ENCODE measurements around the gene IQGAP1.

The IQGAP1 gene

DNA sequence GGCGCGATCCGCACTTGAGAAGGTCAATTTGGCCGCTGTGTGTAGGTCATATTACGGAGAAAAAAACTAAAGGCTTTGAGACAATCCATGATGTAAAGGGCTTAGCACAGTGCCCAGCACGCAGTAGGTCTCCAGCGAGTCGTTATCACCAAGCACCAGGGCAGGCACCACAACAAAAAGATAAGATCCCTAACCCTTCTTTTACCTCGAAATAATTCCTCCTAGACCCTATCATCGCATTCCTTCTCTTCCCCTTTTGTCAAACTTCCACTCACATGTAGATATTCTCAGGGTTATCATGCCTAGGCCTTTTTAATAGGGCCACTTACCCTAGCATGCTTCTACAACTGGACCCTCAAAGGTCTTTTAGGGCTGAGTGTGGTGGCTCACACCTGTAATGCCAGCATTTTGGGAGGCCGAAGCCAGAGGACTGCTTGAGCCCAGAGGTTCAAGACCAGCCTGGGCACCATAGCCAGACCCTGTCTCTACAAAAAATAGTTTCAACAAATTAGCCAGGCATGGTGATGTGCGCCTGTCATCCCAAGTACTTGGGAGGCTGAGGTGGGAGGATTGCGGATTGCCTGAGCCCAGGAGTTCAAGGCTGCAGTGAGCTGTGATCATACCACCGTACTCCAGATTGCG is 22.5 kb upstream of the IQGAP1 start:
- no peak for DNase-seq (ENCODE audit: low read depth)
- TF ChIP-seq, protein P1, sequence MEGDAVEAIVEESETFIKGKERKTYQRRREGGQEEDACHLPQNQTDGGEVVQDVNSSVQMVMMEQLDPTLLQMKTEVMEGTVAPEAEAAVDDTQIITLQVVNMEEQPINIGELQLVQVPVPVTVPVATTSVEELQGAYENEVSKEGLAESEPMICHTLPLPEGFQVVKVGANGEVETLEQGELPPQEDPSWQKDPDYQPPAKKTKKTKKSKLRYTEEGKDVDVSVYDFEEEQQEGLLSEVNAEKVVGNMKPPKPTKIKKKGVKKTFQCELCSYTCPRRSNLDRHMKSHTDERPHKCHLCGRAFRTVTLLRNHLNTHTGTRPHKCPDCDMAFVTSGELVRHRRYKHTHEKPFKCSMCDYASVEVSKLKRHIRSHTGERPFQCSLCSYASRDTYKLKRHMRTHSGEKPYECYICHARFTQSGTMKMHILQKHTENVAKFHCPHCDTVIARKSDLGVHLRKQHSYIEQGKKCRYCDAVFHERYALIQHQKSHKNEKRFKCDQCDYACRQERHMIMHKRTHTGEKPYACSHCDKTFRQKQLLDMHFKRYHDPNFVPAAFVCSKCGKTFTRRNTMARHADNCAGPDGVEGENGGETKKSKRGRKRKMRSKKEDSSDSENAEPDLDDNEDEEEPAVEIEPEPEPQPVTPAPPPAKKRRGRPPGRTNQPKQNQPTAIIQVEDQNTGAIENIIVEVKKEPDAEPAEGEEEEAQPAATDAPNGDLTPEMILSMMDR (IDR thresholded peaks at IDR 0.05; ENCODE audit: low read depth, low read length, missing control alignments) = no peak
- in situ Hi-C loops (cut with HindIII; ENCODE audit: low sequenced_read_pairs) = no loop called here

DNA sequence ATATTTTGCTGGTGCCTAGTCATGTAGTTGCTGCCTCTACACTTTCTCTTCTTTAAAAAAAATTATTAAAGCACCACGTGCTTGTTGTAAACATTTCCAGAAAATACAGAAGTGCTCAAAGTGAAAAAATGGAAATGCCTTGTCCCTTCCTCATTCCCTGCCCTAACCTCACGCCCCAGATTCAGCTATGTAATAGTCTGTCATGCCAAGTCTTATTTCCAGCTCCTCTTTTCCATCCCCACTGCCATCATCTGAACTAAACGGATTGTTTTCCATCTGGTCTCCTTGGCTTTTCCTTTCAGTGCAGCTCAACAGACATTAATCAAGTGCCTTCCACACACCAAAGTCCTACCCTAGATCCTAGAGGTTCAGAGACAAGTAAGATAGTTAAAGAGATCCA is 20.5 kb upstream of the IQGAP1 start:
- H3K4me3 ChIP-seq (ENCODE audit: low read depth, low read length) = no peak overlapping the region
- in situ Hi-C loops (cut with HindIII; ENCODE audit: low sequenced_read_pairs) = no loop called here
- no peak for DNase-seq (ENCODE audit: low read depth)
- TF ChIP-seq, protein P1 (IDR thresholded peaks at IDR 0.05; ENCODE audit: low read depth, low read length, missing control alignments) = no peak

More for the DNA sequence above, 22.5 kb upstream of the IQGAP1 start:
- H3K4me3 ChIP-seq (ENCODE audit: low read depth, low read length) = no peak overlapping the region

DNA sequence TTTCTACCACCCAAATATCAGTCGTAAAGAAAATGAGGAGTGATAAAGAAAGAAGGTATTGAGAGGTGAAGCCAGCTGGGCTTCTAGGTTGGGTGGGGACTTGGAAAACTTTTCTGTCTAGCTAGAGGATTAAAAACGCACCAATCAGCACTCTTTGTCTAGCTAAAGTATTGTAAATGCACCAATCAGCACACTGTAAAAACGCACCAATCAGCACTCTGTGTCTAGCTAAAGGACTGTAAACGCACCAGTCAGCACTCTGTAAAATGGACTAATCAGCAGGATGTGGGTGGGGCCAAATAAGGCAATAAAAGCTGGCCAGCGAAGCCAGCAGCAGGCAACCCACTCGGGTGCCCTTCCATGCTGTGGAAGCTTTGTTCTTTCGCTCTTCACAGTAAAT is 13.0 kb upstream of the IQGAP1 start:
- no peak for DNase-seq (ENCODE audit: low read depth)
- TF ChIP-seq, protein P1 (IDR thresholded peaks at IDR 0.05; ENCODE audit: low read depth, low read length, missing control alignments) = no peak
- in situ Hi-C loops (cut with HindIII; ENCODE audit: low sequenced_read_pairs) = no loop called here
- H3K4me3 ChIP-seq (ENCODE audit: low read depth, low read length) = no peak overlapping the region

DNA sequence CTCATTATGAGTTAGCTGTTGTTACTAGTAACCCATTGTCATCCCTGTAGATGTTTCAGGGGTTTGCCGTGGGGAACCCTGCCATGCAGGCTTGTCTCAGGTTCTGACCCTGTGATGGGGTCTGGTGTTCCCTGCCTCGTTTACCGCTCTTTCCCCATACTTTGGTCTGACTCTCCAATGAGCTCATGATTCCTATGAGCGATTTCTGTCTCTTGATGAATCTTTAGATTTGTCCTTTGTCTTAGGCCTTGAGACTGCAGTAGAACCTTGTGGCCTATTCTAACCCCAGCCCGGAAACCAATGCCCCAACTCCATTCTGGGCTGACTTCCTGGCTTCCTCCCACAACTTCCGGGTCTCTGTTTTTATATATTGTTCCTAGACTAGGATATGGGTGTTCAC is 11.3 kb upstream of the IQGAP1 start:
- TF ChIP-seq, protein P1 (IDR thresholded peaks at IDR 0.05; ENCODE audit: low read depth, low read length, missing control alignments) = no peak
- no peak for DNase-seq (ENCODE audit: low read depth)
- H3K4me3 ChIP-seq (ENCODE audit: low read depth, low read length) = no peak overlapping the region
- in situ Hi-C loops (cut with HindIII; ENCODE audit: low sequenced_read_pairs) = no loop called here

DNA sequence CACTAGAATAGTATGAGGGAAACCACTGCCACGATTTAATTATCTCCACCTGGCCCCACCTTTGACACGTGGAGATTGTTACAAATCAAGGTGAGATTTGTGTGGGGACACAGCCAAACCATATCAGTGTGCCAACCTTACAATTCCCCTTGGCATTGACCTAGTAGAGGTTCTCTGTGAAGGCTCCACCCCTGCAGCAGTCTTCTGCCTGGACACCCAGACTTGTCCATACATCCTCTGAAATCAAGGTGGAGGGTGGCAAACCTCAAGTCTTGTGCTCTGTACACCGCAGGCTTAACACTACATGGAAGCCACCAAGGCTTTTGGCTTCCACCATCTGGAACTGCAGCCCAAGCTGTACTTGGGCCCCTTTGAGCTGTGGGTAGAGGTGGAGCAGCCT is 8.8 kb upstream of the IQGAP1 start:
- TF ChIP-seq, protein P1 (IDR thresholded peaks at IDR 0.05; ENCODE audit: low read depth, low read length, missing control alignments) = no peak
- in situ Hi-C loops (cut with HindIII; ENCODE audit: low sequenced_read_pairs) = no loop called here
- DNase-seq (ENCODE audit: low read depth) = no peak
- no peak overlapping the region for H3K4me3 ChIP-seq (ENCODE audit: low read depth, low read length)

DNA sequence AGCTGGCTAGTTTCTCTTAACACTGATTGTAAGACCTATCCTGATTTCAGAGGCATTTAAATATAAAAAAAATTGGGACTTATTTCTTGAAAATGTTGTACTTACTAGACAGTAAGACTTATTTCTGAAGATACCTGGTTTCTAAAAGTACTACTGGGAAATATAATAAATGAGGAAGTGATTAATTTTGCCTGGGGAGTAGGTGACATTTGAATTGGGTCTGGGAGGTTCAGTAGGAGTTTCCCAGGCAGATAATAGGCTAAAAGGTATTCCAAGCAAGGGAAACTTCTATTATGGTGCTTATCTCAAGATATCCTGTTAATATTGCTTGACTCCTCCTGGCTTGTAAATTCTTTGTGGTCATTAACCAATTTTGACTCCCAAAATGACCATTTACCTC is 6.5 kb upstream of the IQGAP1 start:
- TF ChIP-seq, protein P1 (IDR thresholded peaks at IDR 0.05; ENCODE audit: low read depth, low read length, missing control alignments) = no peak
- H3K4me3 ChIP-seq (ENCODE audit: low read depth, low read length) = no peak overlapping the region
- no peak for DNase-seq (ENCODE audit: low read depth)
- in situ Hi-C loops (cut with HindIII; ENCODE audit: low sequenced_read_pairs) = loop anchor here (5.0 kb wide), 1 partner anchor 56 kb away; no protein-coding TSS in a partner anchor

All from astrocyte of the cerebellum (primary cell).